CD4-positive, alpha-beta T cell (primary cell): Measurements from ENCODE around the gene C2orf15. TPM values are rescaled to one million over a fixed set of nuclear protein-coding genes. Genes with fewer than 3 reads are reported as not detected.

ENCODE experiments used
- ATAC-seq: fragments of 200-7000 bp; cut with Tn5 transposase; one replicate; pipeline ENCODE4 v1.10.0; 2022; ENCODE audit warnings: mild to moderate bottlenecking; ENCODE audit not compliant: poor library complexity
- CTCF ChIA-PET: fragments of 350-600 bp; sonication (Branson Sonifier 250); formaldehyde crosslinking; loops from one replicate; lab custom pipeline; 2021; ENCODE audit warnings: antibody characterized with exemption, inconsistent platforms; lab: Charles Lee
- POLR2A ChIA-PET: fragments of 350-600 bp; sonication (Branson Sonifier 250); formaldehyde crosslinking; loops from one replicate; lab custom pipeline; 2021; ENCODE audit warnings: antibody characterized with exemption, inconsistent platforms; lab: Charles Lee
- DNase-seq, 14 experiments: peaks; one replicate each; pipeline ENCODE4 v3.0.0-alpha.2; 2013 to 2020; ENCODE audit warnings: mixed read lengths in 2 of 14
- H3K27ac ChIP-seq, 2 donors: one replicate each; pipeline versions ENCODE4 v1.5.1 to v1.7.0; 2013; ENCODE audit warnings: low read length in 2 of 2, low read depth in 1 of 2, mild to moderate bottlenecking in 1 of 2
- H3K27me3 ChIP-seq, 2 experiments: 1 replicate in 1 of 2; 2 replicates in 1 of 2; pipeline versions ENCODE4 v1.6.1 to v1.7.0; 2013; ENCODE audit warnings: low read length in 2 of 2, control low read depth in 1 of 2, mild to moderate bottlenecking in 1 of 2, moderate library complexity in 1 of 2; ENCODE audit not compliant: insufficient read depth in 2 of 2, control insufficient read depth in 1 of 2
- H3K36me3 ChIP-seq: one replicate; pipeline ENCODE4 v1.6.1; 2013; ENCODE audit warnings: low read length, control low read depth; ENCODE audit not compliant: insufficient read depth
- H3K4me1 ChIP-seq: one replicate; pipeline ENCODE4 v1.6.1; 2013; ENCODE audit warnings: low read length, control low read depth; ENCODE audit not compliant: insufficient read depth
- H3K4me3 ChIP-seq: one replicate; pipeline ENCODE4 v1.5.1; 2013; ENCODE audit warnings: mild to moderate bottlenecking, low read length, moderate library complexity
- H3K9me3 ChIP-seq, 2 experiments: 1 replicate in 1 of 2; 2 replicates in 1 of 2; pipeline versions ENCODE4 v1.6.1 to v1.7.0; 2013; ENCODE audit warnings: low read length in 2 of 2, mild to moderate bottlenecking in 2 of 2, control low read depth in 1 of 2, moderate library complexity in 1 of 2; ENCODE audit not compliant: control insufficient read depth in 1 of 2, insufficient read depth in 1 of 2
- H3K27ac Mint-ChIP-seq: one replicate; pipeline ENCODE4 v1.8.0; 2020; ENCODE audit warnings: mixed read lengths
- H3K27me3 Mint-ChIP-seq: one replicate; pipeline ENCODE4 v1.8.0; 2021; ENCODE audit warnings: mixed read lengths
- H3K36me3 Mint-ChIP-seq: one replicate; pipeline ENCODE4 v1.8.0; 2021; ENCODE audit warnings: low read depth, mixed read lengths
- H3K4me1 Mint-ChIP-seq: one replicate; pipeline ENCODE4 v1.8.0; 2021; ENCODE audit warnings: low read depth, mixed read lengths
- H3K4me3 Mint-ChIP-seq: one replicate; pipeline ENCODE4 v1.8.0; 2020; ENCODE audit warnings: mild to moderate bottlenecking, mixed read lengths
- H3K9me3 Mint-ChIP-seq: one replicate; pipeline ENCODE4 v1.8.0; 2020; ENCODE audit warnings: mixed read lengths
- CTCF ChIP-seq: fragments of 200-600 bp; IDR thresholded peaks from one replicate; pipeline ENCODE4 v1.8.0; 2022; ENCODE audit warnings: antibody characterized with exemption, mild to moderate bottlenecking
- intact Hi-C, 2 experiments: fragments of 100-400 bp; cut with DNase I in 1 of 2; cut with micrococcal nuclease in 1 of 2; formaldehyde crosslinking; loops; one replicate each; pipeline versions ENCODE4 v1.15.1 to v1.9.0; 2023 to 2025; cut with DNase I, micrococcal nuclease
- total RNA-seq, 174 experiments: library from RNA in 2 of 174; stranded (reverse) in 2 of 174; gene quantifications; one replicate each; pipeline ENCODE4 v1.2.3 and lab custom pipeline; 2021 to 2026

The C2orf15 gene
- total RNA-seq, 2 experiments from 2014 or later: 2.1 to 2.8 TPM

- ChIA-PET POLR2A (interaction anchor here (1.6 kb wide), 1 partner anchor 10 kb away, joined by 4 read pairs; no protein-coding TSS in a partner anchor), CTCF (interaction anchor here (1.0 kb wide), 1 partner anchor 9 kb away, joined by 3 read pairs; the partner anchor contains the start of gene C2orf15)
- ATAC-seq (no peak), DNase-seq (no peak)
- intact Hi-C loops: loop anchor here (5.0 to 10.0 kb wide), 5 partner anchors 316 to 1156 kb away; partner anchors contain the start of genes COA5 (in 1 of the 2), REV1 (in 1 of the 2), TMEM131 (in 1 of the 2) and UNC50 (in 1 of the 2)
- Mint-ChIP-seq H3K4me1 (peaks cover 7% of the 10 kb centered on the region), H3K9me3 (no peaks in the 10 kb centered on the region), H3K36me3 (peaks cover 22% of the 10 kb centered on the region), H3K27me3 (no peaks in the 10 kb centered on the region), H3K4me3 (no peak overlapping the region), H3K27ac (no peak overlapping the region)
- Histone ChIP-seq H3K27me3 (no peaks in the 10 kb centered on the region), H3K4me1 (peaks cover 13% of the 10 kb centered on the region), H3K36me3 (peaks cover 6% of the 10 kb centered on the region), H3K4me3 (no peak overlapping the region), H3K27ac (no peak overlapping the region), H3K9me3 (no peaks in the 10 kb centered on the region)
- TF ChIP-seq CTCF: no peak
Measured at GRCh38 chr2:99150706-99151105, 9.2 kb downstream of the C2orf15 start.

GRCh38 chr2:99152199-99152895 is 10.8 kb downstream of the C2orf15 start:
- ATAC-seq: no peak
- DNase-seq: no peak
- POLR2A ChIA-PET: interaction anchor here (7.2 kb wide), 1 partner anchor 10 kb away, joined by 142 read pairs; the partner anchor contains the start of gene C2orf15
- no peak overlapping the region for H3K27ac Mint-ChIP-seq
- Histone ChIP-seq H3K36me3 (peaks cover 11% of the 10 kb centered on the region), H3K4me1 (peaks cover 21% of the 10 kb centered on the region), H3K27ac (no peak overlapping the region), H3K4me3 (no peak overlapping the region), H3K27me3 (no peaks in the 10 kb centered on the region), H3K9me3 (no peaks in the 10 kb centered on the region)
- intact Hi-C loops: loop anchor here (5.0 to 10.0 kb wide), 5 partner anchors 318 to 1158 kb away; partner anchors contain the start of genes COA5 (in 1 of the 2), REV1 (in 1 of the 2), TMEM131 (in 1 of the 2) and UNC50 (in 1 of the 2)
- no peak for TF ChIP-seq CTCF
- CTCF ChIA-PET: no interaction called here
- peaks cover 32% of the 10 kb centered on the region for H3K36me3 Mint-ChIP-seq
- H3K27me3 Mint-ChIP-seq: no peaks in the 10 kb centered on the region
- peaks cover 24% of the 10 kb centered on the region for H3K4me1 Mint-ChIP-seq
- no peak overlapping the region for H3K4me3 Mint-ChIP-seq
- no peaks in the 10 kb centered on the region for H3K9me3 Mint-ChIP-seq

- no peak overlapping the region for H3K27ac Mint-ChIP-seq
- H3K9me3 Mint-ChIP-seq: no peaks in the 10 kb centered on the region
- Histone ChIP-seq H3K9me3 (no peaks in the 10 kb centered on the region), H3K27ac (peak overlapping the region; percentile 93 to 95), H3K27me3 (no peaks in the 10 kb centered on the region), H3K4me1 (peaks cover 21% of the 10 kb centered on the region), H3K36me3 (peaks cover 10% of the 10 kb centered on the region), H3K4me3 (peak overlapping the region; percentile 69)
- TF ChIP-seq CTCF: no peak
- POLR2A ChIA-PET: interaction anchor here (0.6 to 7.2 kb wide), 15 partner anchors 8 to 545 kb away, joined by 3 to 142 read pairs (median 5); partner anchors contain the start of genes C2orf15, EIF5B, MITD1 and MRPL30
- CTCF ChIA-PET: interaction anchor here (1.4 to 2.2 kb wide), 4 partner anchors 12 to 182 kb away, joined by 5 to 13 read pairs (median 8); partner anchors contain the start of genes C2orf15, EIF5B and TXNDC9
- no peaks in the 10 kb centered on the region for H3K27me3 Mint-ChIP-seq
- intact Hi-C loops: loop anchor here (1.0 to 10.0 kb wide), 7 partner anchors 13 to 1159 kb away; partner anchors contain the start of genes C2orf15 (in 2 of the 2), COA5 (in 1 of the 2), MITD1 (in 1 of the 2) and MRPL30 (in 1 of the 2)
- H3K4me3 Mint-ChIP-seq: no peak overlapping the region
- ATAC-seq (no peak), DNase-seq (peak in 1 of 14 experiments; percentile 24)
- peaks cover 45% of the 10 kb centered on the region for H3K36me3 Mint-ChIP-seq
- H3K4me1 Mint-ChIP-seq: peaks cover 35% of the 10 kb centered on the region
Measured at GRCh38 chr2:99153921-99154604, 12.6 kb downstream of the C2orf15 start.
